Activated CD8-positive, alpha-beta memory T cell treated with anti-CD3 and anti-CD28 coated beads, Interleukin-2, amount 50 U/mL, for 24 hours (primary cell): ENCODE data around the gene NKTR.
"Not testable (repeated sequence)": the region's sequence is repeated elsewhere in the genome, so short reads cannot be mapped to it uniquely, and the experiment has no call there.

Experiments
- DNase-seq: peaks from one replicate; pipeline ENCODE4 v3.0.0-alpha.2; 2020; ENCODE audit errors: extremely low read depth

NKTR gene

GRCh38 chr3:42595682-42596081, 4.8 kb upstream of the NKTR start:
- DNase-seq = no peak

GRCh38 chr3:42597098-42597497, 3.4 kb upstream of the NKTR start:
- DNase-seq = not testable (repeated sequence)

GRCh38 chr3:42600958-42601675, 631 bp downstream of the NKTR start:
- DNase-seq = peak; percentile 29

GRCh38 chr3:42601896-42602581, 1.6 kb downstream of the NKTR start:
- DNase-seq = no peak

- DNase-seq = no peak
These were observed 2.5 kb downstream of the NKTR start for GRCh38 chr3:42602961-42603360.

GRCh38 chr3:42605546-42606173, 5.2 kb downstream of the NKTR start:
- no peak for DNase-seq

GRCh38 chr3:42608581-42608980, 8.1 kb downstream of the NKTR start:
- no peak for DNase-seq

- DNase-seq = no peak
These were observed 10.5 kb downstream of the NKTR start for GRCh38 chr3:42610976-42611375.

GRCh38 chr3:42612217-42612616, 11.7 kb downstream of the NKTR start:
- no peak for DNase-seq

- no peak for DNase-seq
These were observed 12.4 kb downstream of the NKTR start for GRCh38 chr3:42612928-42613327.

- DNase-seq = no peak
These were observed 13.0 kb downstream of the NKTR start for GRCh38 chr3:42613462-42613861.

- DNase-seq = no peak
These were observed 31.1 kb downstream of the NKTR start for GRCh38 chr3:42631620-42632019.

GRCh38 chr3:42632146-42632545, 31.7 kb downstream of the NKTR start:
- no peak for DNase-seq

- DNase-seq = no peak
These were observed 33.1 kb downstream of the NKTR start for GRCh38 chr3:42633544-42633943.

- DNase-seq = no peak
These were observed 34.6 kb downstream of the NKTR start for GRCh38 chr3:42635111-42635510.

GRCh38 chr3:42637001-42637400, 36.5 kb downstream of the NKTR start:
- no peak for DNase-seq

- peak; percentile 23 for DNase-seq
These were observed 37.9 kb downstream of the NKTR start for GRCh38 chr3:42638339-42638842.

GRCh38 chr3:42639192-42639591, 38.7 kb downstream of the NKTR start:
- no peak for DNase-seq

- no peak for DNase-seq
These were observed 39.6 kb downstream of the NKTR start for GRCh38 chr3:42640129-42640528.

GRCh38 chr3:42640771-42641370, 40.4 kb downstream of the NKTR start:
- DNase-seq = no peak

GRCh38 chr3:42647821-42648459, 47.5 kb downstream of the NKTR start:
- DNase-seq = no peak

- DNase-seq = no peak
These were observed 48.5 kb downstream of the NKTR start for GRCh38 chr3:42649006-42649405.
